GM19023 (cell line): Measurements from ENCODE around the gene CYP4F22.
"Not testable (repeated sequence)": the region's sequence is repeated elsewhere in the genome, so short reads cannot be mapped to it uniquely, and the experiment has no call there.

Source experiments
- ATAC-seq: cut with Tn5 transposase; IDR thresholded peaks from one replicate; pipeline ENCODE4 v1.9.1; 2021; ENCODE audit warnings: mild to moderate bottlenecking, moderate library complexity; ENCODE audit not compliant: unreplicated experiment

The CYP4F22 gene

GRCh38 chr19:15488489-15489226, 19.7 kb upstream of the CYP4F22 start:
- ATAC-seq, result no peak

- no peak for ATAC-seq
These were observed 13.2 kb upstream of the CYP4F22 start for GRCh38 chr19:15495151-15495550.

- ATAC-seq, result no peak
These were observed 10.0 kb upstream of the CYP4F22 start for GRCh38 chr19:15498156-15498858.

GRCh38 chr19:15498910-15499309, 9.4 kb upstream of the CYP4F22 start:
- ATAC-seq, result no peak

- ATAC-seq, result no peak
These were observed 6.7 kb upstream of the CYP4F22 start for GRCh38 chr19:15501596-15501995.

- no peak for ATAC-seq
These were observed 6.1 kb upstream of the CYP4F22 start for GRCh38 chr19:15502264-15502663.

GRCh38 chr19:15506074-15506571, 2.2 kb upstream of the CYP4F22 start:
- ATAC-seq, result no peak

GRCh38 chr19:15507068-15508034, 974 bp upstream of the CYP4F22 start:
- no peak for ATAC-seq

GRCh38 chr19:15511671-15512424, 3.5 kb downstream of the CYP4F22 start:
- no peak for ATAC-seq

- not testable (repeated sequence) for ATAC-seq
These were observed 6.9 kb downstream of the CYP4F22 start for GRCh38 chr19:15515227-15515625.

- no peak for ATAC-seq
These were observed 8.0 kb downstream of the CYP4F22 start for GRCh38 chr19:15516363-15516762.

GRCh38 chr19:15517778-15518177, 9.5 kb downstream of the CYP4F22 start:
- no peak for ATAC-seq

- ATAC-seq, result no peak
These were observed 11.2 kb downstream of the CYP4F22 start for GRCh38 chr19:15519433-15519976.

GRCh38 chr19:15524781-15525180, 16.5 kb downstream of the CYP4F22 start:
- ATAC-seq, result no peak

GRCh38 chr19:15525291-15525690, 17.0 kb downstream of the CYP4F22 start:
- no peak for ATAC-seq

GRCh38 chr19:15526408-15526807, 18.1 kb downstream of the CYP4F22 start:
- no peak for ATAC-seq

GRCh38 chr19:15527705-15528104, 19.4 kb downstream of the CYP4F22 start:
- no peak for ATAC-seq

GRCh38 chr19:15529774-15530372, 21.5 kb downstream of the CYP4F22 start:
- ATAC-seq, result no peak

- ATAC-seq, result no peak
These were observed 24.6 kb downstream of the CYP4F22 start for GRCh38 chr19:15532779-15533521.
